Putamen (tissue), 1 donor: ENCODE measurements around the gene NDUFAF4.
"Not testable (repeated sequence)": the region's sequence is repeated elsewhere in the genome, so short reads cannot be mapped to it uniquely, and the experiment has no call there.

Source experiments
- DNase-seq: peaks from one replicate; pipeline ENCODE4 v3.0.0-alpha.2; 2016; ENCODE audit warnings: low spot score

Gene NDUFAF4

DNA sequence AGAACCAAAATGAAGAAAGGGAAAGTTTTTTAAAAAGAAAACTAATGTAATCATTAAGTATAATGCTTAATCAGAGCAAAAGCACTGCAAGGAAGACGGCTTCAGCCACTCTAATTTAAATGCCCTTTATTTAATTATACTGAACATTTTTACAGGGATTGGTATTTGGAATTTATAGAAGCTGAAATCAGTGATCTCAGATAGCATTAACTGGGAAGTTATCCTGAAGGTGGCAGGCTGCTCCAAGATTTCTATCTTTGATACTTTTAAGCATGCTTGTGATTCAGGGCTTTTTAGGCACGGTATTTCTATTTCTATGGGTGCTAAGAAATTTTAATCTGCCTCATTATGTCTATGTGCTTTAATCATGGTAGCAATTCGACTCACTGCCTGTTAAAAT is 1.3 kb upstream of the NDUFAF4 start:
- peak; percentile 80 for DNase-seq

DNA sequence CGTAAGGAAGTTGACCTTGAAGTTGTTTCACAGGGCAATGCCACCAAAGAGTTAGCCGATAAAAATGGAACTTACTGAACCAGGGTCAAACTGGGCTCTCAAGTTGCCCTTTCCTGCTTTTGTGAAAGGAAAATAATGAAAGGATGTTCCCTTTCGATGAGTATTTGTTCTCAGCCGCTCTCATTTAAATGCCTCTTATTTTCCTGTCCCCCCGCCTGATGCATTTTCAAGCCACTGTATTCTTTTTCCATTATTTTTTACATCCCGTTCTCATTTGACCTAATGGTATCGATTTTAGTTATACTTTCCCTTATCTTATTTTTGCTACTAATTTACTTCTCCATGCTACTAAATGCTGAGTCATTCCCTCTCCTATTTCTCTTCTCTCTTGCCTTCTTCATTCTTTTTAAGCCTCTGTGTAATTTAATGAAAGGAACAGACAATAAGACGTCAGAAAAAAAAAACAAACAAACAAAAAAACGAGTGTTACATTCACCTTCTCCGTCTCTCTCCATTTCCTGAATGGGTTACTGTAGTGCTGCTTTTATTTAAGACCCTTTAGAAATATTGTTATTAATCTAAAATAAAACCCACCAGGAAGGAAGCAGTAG is 655 bp upstream of the NDUFAF4 start:
- no peak for DNase-seq

DNA sequence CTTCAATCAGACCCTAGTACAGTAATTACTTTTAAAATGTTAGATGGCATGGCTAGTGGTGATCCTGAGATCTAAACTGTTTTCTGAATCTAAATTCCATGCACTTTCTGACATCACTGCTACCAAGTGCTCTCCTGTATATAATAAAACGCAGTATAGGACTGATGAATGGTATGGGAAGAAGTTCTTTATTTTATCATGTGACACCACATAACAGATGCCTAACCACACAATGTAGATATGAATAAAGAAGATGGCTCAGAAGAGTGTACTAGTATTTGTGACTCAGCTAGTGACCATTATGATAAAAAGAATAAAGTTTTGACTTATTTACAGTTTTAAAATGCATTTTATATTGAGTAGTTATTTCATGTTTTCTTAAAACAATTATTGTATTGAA is 8.5 kb downstream of the NDUFAF4 start:
- no peak for DNase-seq

DNA sequence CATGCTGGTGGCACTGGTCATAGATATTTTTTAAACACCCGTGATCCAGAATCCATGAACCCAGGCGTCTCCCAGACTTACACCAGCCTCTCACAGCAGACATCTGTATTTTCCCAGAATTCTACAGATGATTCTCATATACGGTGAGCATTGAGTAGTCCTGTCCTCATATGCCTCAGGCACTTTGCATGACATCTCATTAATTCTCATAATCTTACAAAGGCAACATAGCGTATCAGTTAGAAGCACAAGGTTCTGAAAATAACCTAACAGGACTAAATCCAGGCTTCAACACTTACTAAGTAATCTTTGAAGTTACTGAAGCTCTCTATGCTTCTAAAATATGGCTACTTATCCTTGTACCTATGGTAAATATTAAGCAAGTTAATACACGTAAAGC is 8.9 kb downstream of the NDUFAF4 start:
- no peak for DNase-seq

DNA sequence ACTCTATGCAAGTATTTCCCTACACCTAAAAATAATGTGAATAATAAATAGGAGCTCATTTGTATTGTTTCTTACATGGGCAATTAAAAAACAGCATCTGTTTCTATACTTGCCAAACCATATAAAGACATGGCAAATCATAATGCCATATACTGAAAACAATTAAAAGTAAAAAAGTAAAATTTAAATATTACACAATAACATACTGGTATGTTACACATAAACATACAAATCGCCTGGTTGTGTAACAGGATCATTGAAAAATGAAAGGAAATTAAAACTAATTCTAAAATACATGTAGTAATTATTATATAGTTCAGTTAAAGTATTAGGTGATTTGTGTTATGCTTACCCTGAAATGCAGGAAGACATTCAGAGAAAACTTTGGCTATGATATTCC is 11.2 kb downstream of the NDUFAF4 start:
- no peak for DNase-seq

DNA sequence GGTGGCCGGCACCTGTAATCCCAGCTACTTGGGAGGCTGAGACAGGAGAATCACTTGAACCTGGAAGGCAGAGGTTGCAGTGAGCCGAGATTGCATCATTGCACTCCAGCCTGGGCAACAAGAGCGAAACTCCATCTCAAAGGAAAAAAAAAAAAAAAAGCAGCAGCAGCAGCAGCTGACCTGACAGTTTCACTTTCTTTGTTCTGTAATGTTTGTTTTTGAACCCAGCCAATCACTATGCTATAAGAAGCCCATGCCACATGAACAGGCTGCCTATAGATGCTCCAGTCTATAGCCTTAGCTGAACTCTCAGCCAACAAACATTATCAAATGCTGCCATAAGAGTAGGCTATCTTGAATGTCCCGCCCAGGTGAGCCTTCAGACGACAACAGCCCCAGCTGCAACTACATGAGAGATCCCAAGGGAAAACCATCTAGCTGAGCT is 12.5 kb downstream of the NDUFAF4 start:
- DNase-seq = not testable (repeated sequence)

DNA sequence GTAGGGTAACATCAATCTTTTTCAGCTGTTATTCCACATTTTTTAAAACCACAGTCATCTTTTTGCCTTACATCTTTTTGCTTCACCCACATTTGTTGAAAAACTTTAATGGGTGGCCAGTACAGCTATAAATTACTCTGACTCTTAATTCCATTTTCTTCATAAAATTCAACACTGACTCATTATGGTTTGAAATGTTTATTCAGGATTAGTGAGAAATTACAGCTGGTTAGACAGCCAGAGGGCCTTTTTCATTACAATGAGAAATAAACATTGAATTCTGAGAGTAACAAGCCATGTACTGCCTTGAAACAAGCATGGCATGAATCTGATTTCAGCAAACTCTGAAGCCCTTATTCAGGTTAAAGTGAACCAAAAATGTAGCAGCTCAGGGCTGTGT is 19.5 kb downstream of the NDUFAF4 start:
- peak; percentile 25 for DNase-seq

DNA sequence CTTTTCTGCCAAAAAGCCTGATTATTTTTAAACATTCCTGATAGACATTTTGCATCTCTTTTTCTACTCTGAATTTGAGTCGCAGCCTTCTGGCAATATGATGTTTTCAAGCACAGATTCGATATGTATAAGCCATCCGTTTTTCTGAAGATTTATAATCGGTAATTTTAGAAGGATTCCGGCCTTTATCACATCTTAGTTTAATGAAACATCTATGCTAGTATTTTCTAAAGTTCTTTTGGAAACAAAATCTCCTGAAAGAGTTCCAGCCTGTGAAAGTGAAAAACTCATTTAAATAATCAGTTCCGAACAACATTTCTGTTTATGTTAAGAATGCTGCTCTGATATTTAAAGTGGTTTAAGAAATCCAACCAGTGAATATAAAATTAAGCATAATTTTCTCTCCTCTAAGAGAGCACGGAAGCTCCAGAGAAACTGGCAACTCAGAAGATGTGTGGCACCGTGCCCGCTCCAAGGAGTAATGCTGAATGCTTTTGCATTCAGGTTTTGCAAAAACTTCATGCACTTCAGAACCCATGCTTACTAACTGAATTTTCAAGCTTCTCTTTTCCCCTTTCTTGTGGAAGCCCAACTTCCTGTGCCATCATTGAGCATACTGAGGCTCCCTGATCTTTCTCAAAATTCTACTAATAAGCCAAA is 20.7 kb downstream of the NDUFAF4 start:
- peak; percentile 30 for DNase-seq

DNA sequence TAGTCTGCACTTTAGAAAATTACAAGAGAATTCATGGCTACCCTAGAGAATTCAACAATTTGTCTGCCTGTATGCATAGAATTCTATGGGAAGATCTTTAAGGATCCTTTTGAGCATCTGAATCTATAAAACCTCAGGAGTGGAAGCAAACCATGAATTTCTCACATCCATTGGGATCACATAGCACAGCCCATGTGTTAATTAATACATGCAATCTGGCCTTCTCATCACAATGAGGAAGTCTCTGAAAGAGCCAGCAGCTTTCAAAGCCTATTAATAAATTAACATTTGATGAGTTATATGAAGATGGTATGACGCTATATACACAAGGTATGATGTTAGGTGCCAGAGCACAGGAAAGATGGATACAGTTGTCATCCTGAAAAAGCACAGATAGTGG is 24.7 kb downstream of the NDUFAF4 start:
- no peak for DNase-seq

DNA sequence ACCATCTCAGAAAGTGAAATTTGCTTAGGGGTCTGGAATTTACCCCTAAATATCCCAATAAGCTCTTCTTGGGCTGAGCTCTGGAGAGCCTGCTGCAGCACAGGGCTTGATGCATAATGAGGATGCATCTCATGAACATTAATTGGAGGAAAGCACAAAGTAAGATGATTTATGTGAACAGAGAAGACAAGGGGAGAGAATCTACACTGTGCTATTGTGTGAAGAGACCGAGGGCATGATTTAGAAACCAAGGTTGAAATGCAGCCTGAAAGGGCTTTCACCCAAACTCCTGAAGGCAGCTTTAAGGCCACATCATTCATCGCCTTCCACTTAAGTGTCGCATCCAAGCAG is 32.7 kb downstream of the NDUFAF4 start:
- DNase-seq = no peak

DNA sequence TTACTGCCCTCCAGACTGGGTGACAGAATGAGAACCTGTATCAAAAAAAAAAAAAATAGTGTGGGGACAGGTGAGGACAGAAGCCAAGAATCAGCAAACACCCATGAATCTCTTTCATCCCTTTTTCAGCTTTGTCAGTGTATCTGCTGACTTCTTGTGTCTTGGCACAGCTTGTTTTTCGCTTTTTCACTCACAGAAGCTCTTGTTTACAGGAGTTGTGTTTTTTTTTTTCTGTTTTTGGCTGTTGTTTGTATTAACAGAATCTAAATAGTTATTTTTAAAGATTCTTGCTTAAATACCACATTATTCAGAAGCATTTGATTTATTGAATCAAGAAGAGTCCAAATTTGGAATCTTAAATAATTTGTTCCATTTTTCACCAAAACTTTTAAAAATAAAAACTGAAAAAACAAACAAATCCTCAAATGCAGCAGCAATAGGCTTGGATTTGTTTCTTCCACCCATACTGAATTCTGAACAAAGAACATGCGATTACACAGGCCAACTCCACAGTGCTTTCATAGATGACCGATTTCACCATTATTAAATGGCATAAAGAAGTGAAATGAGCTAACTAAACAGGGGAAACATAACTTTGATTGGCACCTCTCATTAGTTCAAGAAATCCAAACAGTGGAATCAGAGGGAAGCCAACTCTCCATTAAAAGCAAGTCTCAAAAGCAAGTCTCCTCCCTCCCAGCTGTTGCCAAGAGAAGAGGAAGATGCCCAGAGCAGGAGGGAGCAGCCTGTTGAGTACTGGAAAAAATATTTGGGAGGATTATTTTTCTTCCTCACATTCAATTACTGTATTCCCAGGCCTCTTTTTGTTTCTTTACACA is 33.3 kb downstream of the NDUFAF4 start:
- DNase-seq = no peak

DNA sequence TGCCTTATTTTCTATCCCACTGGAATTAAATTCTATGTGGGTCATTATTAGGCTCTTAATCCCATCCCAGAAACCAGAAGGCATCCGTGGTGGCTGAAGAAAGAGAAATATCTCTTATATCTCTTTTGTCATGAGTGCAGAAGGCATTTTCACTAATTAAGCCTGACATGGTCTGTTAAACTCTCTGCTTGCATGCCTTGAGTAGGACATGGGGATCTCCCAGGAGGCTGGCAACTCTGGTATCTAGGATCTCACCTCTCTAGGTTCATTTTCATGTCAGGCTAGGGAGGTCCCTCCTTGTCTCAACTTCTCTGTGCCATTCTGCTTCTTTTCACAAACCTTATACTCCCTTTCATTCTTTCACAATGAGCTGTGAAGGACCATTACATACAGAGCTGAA is 35.1 kb downstream of the NDUFAF4 start:
- DNase-seq = no peak

DNA sequence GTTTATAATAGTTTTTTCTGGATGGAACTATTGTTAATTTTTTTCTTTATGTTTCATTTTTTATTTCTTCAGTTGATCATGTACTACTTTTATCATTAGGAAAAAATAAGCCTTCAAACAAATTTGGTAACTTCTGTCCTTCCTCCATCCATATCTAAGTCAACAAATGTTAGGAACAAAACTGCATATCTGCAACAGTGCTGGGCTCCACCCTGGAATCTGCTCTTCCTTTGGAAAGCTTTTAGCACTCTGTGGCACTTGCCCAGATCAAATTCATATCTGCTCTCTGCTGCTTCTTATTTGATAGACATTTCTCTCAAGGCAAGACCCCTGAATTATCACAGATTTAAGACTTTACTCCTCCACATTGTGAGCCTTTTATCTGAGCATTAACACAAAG is 36.1 kb downstream of the NDUFAF4 start:
- DNase-seq = no peak

DNA sequence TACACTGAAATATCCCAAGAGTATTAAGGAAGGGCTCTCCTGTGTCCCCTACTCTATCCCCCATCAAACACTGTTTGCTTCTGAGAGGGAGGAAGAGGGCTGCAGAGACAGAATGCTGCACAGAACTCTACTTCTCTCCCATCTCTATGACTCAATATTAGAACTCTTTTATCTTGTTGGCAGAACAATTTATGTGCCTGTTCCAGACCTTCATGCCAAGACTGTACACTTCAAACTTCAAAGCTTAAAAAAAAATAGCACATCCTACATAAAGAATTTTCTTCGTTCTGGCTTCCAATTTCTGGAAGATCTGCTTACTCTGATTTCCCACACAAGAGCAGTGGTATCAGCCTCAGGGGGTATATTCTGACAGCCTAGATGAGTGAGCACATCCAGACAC is 40.8 kb downstream of the NDUFAF4 start:
- no peak for DNase-seq

DNA sequence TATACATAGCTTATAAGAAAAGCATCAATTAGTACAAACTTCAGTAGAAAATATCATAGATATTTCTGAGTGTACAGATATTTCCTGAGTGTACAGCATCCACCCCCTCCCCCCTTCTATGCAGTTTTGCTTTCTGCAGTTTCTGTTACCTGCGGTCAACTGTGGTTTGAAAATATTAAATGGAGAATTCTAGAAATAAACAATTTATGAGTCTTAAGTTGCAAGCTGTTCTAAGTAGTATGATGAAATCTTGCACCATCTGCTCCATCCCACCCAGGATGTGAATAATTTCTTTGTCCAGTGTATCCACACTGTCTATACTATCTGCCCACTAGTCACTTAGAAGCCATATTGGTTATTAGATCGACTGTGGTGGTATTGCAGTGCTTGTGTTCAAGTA is 44.6 kb downstream of the NDUFAF4 start:
- DNase-seq = no peak

DNA sequence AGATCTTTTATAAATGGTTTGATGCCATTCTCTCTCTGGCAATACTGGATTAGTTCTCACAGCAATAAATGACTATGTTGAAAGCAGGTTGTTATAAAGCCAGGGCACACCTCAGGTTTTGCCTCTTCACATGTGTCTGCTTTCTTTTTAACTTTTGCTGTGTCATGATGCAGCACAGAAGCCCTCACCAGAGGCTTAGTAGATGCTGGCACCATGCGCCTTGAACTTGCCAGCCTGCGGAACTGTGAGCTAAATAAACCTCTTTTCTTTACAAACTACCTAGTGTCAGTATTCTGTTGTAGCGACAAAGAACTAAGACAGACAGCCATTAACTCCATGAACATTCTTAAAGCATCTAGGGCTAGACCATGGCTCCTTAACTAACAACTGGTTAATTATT is 45.1 kb downstream of the NDUFAF4 start:
- no peak for DNase-seq

DNA sequence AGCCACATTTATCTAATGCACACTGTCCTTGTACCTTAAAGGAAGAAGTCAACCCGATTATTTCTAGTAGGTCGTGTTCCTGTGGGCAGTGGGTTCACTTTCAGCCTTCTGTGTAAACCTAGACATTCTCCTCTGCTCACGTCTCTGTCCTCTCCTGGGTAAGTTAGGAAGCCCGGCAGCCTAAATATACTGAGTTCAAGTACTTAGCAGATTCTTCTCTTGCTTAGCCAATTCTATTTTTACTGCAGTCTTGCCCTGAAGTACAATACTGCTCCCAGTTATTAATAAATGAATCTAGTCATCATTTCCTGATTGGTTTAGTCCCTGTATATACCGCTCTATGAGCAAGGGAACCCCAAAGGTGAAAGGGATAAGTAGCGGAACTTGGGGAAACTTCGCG is 45.8 kb downstream of the NDUFAF4 start:
- no peak for DNase-seq

DNA sequence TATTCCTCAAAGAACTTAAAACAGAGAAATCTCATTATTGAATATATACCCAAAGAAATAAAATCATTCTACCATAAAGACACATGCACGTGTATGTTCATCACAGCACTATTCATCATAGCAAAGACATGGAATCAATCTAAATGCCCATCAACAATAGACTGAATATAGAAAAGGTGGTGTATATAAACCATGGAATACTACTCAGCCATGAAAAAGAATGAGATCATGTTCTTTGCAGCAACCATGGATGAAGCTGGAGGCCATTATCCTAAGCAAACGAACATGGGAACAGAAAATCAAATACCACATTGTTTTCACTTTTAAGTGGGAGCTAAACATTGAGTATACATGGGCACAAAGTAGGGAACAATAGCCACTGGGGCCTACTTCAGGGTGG is 48.1 kb downstream of the NDUFAF4 start:
- DNase-seq = no peak

DNA sequence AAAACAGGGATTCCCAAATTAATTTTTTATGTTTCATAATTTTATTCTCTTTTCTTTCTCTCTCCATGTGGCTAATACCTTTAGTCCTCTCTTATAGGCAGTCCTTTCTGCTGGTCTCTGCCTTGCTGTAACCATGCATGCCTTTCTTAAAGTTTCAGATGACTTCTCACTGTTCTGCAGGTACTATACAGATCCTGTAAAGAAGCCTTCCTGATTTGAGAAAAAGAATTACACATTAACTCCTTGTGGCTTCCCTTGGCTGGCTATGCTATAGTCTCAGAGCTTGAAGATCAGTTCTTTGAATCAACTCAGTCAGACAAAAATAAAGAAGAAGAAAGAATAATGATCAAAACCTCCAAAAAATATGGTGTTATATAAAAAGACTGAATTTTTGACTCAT is 53.2 kb downstream of the NDUFAF4 start:
- DNase-seq = no peak

DNA sequence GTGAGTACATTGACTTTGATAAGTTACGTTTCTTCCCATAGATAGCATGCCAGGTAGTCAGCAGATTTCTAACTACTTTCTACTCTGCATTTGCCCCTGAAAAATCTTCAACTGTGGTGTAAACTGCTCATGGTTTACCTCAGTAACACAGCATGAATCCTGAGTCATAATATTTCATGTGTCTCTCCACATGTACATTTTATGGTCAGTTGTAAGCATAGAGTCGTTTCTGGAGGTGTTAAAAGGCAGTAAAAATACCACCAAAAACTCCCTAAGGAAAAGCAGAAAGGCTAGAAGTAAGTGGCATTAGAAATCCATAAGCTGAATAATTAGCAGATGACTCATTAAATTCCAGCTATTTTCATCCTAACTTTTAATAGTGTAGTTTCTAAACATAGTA is 56.3 kb downstream of the NDUFAF4 start:
- no peak for DNase-seq
